Measurements from ENCODE around the gene KLF7. TPM values are rescaled to one million over a fixed set of nuclear protein-coding genes. Genes with fewer than 3 reads are reported as not detected.

The KLF7 gene
- total RNA-seq, 1 donor from 2014 or later: 36.7 TPM

DNA sequence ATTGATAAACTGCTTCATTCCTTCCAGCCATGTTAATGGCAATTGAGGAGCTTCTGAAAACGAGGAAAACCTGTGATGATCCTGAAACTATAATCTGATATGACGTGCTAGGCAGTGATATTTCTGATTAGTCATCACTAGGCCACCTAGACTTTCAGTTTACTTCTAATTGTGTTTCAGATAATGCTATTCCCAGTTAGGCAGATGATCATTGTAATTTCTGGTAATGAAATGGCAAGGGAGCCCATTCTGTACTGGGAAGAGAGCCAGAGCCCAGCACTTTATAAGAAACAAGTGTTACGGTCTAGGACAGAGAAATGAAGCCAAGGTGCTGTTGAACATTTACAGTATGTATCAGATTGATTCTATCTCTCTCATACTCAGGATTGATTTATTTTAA lies 120.2 kb downstream of the KLF7 start:
- H3K36me3 Mint-ChIP-seq (ENCODE audit: unreplicated experiment): no peaks in the 10 kb centered on the region
- H3K9me3 Mint-ChIP-seq (ENCODE audit: unreplicated experiment): no peaks in the 10 kb centered on the region
- DNase-seq (ENCODE audit: extremely low spot score, unreplicated experiment): no peak
- H3K4me1 Mint-ChIP-seq (ENCODE audit: unreplicated experiment): peaks cover 36% of the 10 kb centered on the region
- H3K4me3 Mint-ChIP-seq (ENCODE audit: unreplicated experiment): no peak overlapping the region
- TF ChIP-seq, protein P1, sequence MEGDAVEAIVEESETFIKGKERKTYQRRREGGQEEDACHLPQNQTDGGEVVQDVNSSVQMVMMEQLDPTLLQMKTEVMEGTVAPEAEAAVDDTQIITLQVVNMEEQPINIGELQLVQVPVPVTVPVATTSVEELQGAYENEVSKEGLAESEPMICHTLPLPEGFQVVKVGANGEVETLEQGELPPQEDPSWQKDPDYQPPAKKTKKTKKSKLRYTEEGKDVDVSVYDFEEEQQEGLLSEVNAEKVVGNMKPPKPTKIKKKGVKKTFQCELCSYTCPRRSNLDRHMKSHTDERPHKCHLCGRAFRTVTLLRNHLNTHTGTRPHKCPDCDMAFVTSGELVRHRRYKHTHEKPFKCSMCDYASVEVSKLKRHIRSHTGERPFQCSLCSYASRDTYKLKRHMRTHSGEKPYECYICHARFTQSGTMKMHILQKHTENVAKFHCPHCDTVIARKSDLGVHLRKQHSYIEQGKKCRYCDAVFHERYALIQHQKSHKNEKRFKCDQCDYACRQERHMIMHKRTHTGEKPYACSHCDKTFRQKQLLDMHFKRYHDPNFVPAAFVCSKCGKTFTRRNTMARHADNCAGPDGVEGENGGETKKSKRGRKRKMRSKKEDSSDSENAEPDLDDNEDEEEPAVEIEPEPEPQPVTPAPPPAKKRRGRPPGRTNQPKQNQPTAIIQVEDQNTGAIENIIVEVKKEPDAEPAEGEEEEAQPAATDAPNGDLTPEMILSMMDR (IDR thresholded peaks at IDR 0.05): no peak
- H3K27me3 Mint-ChIP-seq (ENCODE audit: unreplicated experiment): no peaks in the 10 kb centered on the region
- no peak overlapping the region for H3K27ac Mint-ChIP-seq (ENCODE audit: unreplicated experiment)

DNA sequence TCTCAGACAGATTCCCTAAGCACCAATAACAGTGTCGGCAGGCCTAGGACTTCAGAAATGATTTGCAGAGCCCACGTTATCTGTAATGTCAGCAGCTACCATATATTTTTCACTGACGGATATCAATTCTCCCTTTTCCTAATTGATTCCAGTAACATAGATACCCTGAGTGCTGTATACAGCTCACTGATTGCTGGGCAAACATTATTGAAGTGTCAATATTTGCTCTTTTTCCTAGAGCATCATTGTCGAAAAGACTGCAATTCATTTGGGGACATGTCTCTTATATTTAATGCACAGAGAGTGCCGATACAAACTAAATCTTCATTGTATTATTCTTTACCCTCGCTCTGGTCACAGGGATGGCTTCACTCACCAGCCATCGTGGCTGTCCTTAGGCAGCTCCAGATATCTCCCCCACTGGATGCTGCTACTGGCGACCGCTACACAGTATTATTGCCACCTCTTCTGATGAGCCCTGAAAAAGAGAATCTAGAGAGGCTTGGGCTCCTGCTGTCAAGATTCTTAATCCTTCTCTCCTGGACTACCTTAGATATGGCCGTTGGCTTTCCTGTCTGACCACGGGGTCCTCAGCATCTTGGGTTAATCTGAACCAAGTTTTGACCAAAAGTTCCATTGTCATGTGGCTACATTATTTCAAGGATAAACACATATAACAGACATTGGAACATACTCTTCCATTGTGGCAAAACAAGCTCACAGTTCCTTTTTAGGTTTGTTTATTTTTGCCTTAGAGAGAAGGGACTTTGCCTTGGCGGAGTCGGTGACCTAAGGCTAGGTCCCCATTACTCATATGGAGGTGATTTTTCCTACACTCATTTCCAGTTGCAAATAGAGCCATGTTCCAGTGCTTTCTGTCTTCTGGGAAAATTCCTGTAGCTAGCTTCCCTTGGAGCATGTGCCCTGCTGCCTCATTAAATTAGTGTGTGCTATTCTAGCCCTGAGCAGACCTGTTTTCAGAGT lies 121.1 kb downstream of the KLF7 start:
- no peaks in the 10 kb centered on the region for H3K27me3 Mint-ChIP-seq (ENCODE audit: unreplicated experiment)
- no peaks in the 10 kb centered on the region for H3K9me3 Mint-ChIP-seq (ENCODE audit: unreplicated experiment)
- H3K27ac Mint-ChIP-seq (ENCODE audit: unreplicated experiment): no peak overlapping the region
- H3K36me3 Mint-ChIP-seq (ENCODE audit: unreplicated experiment): no peaks in the 10 kb centered on the region
- no peak for DNase-seq (ENCODE audit: extremely low spot score, unreplicated experiment)
- TF ChIP-seq, protein P1 (IDR thresholded peaks at IDR 0.05): no peak
- no peak overlapping the region for H3K4me3 Mint-ChIP-seq (ENCODE audit: unreplicated experiment)
- H3K4me1 Mint-ChIP-seq (ENCODE audit: unreplicated experiment): peaks cover 39% of the 10 kb centered on the region

DNA sequence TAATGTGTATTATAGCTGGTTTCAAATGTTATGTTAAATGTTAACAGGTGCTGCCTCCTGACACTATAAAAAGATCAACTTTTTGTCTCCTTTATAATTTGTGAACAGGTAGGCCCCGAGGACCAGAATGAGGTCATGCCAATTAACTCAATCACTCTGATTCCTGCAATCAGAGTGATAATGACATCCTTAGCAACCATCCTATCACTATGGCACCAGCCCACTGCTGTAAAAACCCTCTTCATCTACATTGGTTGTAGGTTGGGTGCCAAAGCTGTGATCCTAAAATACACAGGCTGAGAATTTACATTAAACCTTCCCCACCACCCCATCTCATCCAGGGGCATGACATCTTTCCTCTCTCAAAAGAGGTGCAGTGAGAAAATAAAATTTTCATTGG lies 122.9 kb downstream of the KLF7 start:
- Mint-ChIP-seq H3K4me3 (ENCODE audit: unreplicated experiment) (no peak overlapping the region), H3K27ac (ENCODE audit: unreplicated experiment) (peak overlapping the region; percentile 66), H3K9me3 (ENCODE audit: unreplicated experiment) (no peaks in the 10 kb centered on the region), H3K36me3 (ENCODE audit: unreplicated experiment) (no peaks in the 10 kb centered on the region), H3K4me1 (ENCODE audit: unreplicated experiment) (peaks cover 31% of the 10 kb centered on the region), H3K27me3 (ENCODE audit: unreplicated experiment) (no peaks in the 10 kb centered on the region)
- DNase-seq (ENCODE audit: extremely low spot score, unreplicated experiment): no peak
- TF ChIP-seq, protein P1 (IDR thresholded peaks at IDR 0.05): no peak

DNA sequence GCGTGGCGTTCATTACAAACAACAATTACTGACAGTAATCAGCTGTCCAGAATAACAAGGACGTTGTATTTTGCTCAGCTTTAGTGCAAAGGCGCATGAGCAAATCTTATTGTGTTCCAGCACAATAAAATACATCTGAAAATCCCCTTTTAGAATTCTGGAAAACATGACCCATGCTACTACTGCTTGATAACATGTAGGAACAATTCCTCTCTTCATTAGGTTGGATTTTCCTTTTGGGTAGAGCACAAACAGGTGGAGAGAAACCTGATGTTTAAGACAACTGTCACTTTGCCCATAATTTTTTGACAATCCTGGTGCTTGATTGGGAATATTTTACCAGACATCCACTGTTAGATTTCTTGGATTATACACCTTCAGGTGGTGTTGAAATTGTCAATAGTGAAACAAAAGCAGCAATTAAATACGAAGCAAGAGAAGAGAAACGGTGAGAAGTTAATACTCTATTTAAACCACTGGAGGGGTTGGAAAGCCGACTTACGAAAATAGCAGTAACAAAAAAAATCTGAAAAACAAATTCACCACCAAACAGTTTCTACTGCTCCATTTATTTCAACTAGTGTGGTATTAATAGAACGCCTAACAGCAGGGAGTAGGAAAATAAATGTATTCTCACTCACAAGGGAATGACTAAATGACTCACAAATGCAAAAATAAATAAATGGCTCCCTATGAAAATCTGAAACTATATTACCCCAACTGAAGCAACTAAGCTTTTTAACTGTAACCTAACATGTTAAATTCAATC lies 123.8 kb downstream of the KLF7 start:
- no peak for DNase-seq (ENCODE audit: extremely low spot score, unreplicated experiment)
- no peaks in the 10 kb centered on the region for H3K36me3 Mint-ChIP-seq (ENCODE audit: unreplicated experiment)
- TF ChIP-seq, protein P1 (IDR thresholded peaks at IDR 0.05): peak; percentile 24
- no peaks in the 10 kb centered on the region for H3K9me3 Mint-ChIP-seq (ENCODE audit: unreplicated experiment)
- H3K27me3 Mint-ChIP-seq (ENCODE audit: unreplicated experiment): no peaks in the 10 kb centered on the region
- peaks cover 30% of the 10 kb centered on the region for H3K4me1 Mint-ChIP-seq (ENCODE audit: unreplicated experiment)
- H3K4me3 Mint-ChIP-seq (ENCODE audit: unreplicated experiment): peak overlapping the region; percentile 53
- H3K27ac Mint-ChIP-seq (ENCODE audit: unreplicated experiment): peak overlapping the region; percentile 66

DNA sequence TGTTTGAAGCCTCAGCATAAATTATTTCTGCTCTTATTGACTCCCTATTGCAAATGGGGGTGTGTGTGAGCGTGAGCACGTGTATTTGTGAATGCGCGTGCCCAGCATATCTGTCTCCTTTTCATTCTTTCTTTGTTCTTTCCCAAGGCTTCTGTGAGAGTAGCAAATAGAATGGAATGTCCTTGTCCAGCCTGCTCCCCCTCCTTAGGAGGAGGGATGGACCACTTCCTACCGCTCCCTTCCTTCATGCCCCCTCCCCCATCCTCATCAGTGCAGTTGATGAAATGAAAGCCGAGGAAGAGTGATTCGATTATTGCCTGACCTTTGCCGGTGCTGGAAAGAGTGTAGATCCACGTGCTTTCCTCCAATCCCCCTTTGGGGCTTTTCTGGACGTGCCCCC lies 124.5 kb downstream of the KLF7 start:
- Mint-ChIP-seq H3K9me3 (ENCODE audit: unreplicated experiment) (no peaks in the 10 kb centered on the region), H3K27ac (ENCODE audit: unreplicated experiment) (no peak overlapping the region), H3K36me3 (ENCODE audit: unreplicated experiment) (no peaks in the 10 kb centered on the region), H3K27me3 (ENCODE audit: unreplicated experiment) (no peaks in the 10 kb centered on the region), H3K4me1 (ENCODE audit: unreplicated experiment) (peaks cover 31% of the 10 kb centered on the region), H3K4me3 (ENCODE audit: unreplicated experiment) (no peak overlapping the region)
- TF ChIP-seq, protein P1 (IDR thresholded peaks at IDR 0.05): no peak
- DNase-seq (ENCODE audit: extremely low spot score, unreplicated experiment): no peak
